H1 (cell line): ENCODE results near the gene C10orf95. TPM values are rescaled to one million over a fixed set of nuclear protein-coding genes. Genes with fewer than 3 reads are reported as not detected.

Experiments used
- CTCF ChIA-PET: fragments of 300-600 bp; sonication (Branson Sonifier 250); formaldehyde crosslinking; loops from one replicate; lab custom pipeline; 2021; ENCODE audit not compliant: partially characterized antibody; lab: Charles Lee
- POLR2A ChIA-PET: fragments of 300-600 bp; sonication (Branson Sonifier 250); formaldehyde crosslinking; loops from one replicate; lab custom pipeline; 2021; ENCODE audit warnings: inconsistent platforms; ENCODE audit not compliant: partially characterized antibody; lab: Charles Lee
- DNase-seq, 2 experiments: peaks; one replicate each; pipeline versions ENCODE4 v3.0.0 to v3.0.0-alpha.2; 2010 to 2022; ENCODE audit warnings: low spot score in 2 of 2, low read depth in 1 of 2, mixed read lengths in 1 of 2
- FAIRE-seq: peaks from 2 replicates; lab custom pipeline; 2011; peaks lifted over from hg19 to GRCh38; lab: Jason Lieb, UNC
- H2AFZ ChIP-seq: 2 replicates; pipeline ENCODE4 v1.8.1; 2012; ENCODE audit warnings: low read length, inconsistent platforms
- H2AK5ac ChIP-seq: 2 replicates; pipeline ENCODE4 v1.6.1; 2013; ENCODE audit warnings: low read depth, low read length
- H2BK120ac ChIP-seq: replicated peaks from 2 replicates; pipeline ENCODE3; 2013; ENCODE audit warnings: low read depth, low read length, inconsistent platforms
- H2BK12ac ChIP-seq: 2 replicates; pipeline ENCODE4 v1.6.1; 2013; ENCODE audit warnings: low read depth, low read length
- H2BK15ac ChIP-seq: 2 replicates; pipeline ENCODE4 v1.6.1; 2013; ENCODE audit warnings: low read length
- H2BK20ac ChIP-seq: 2 replicates; pipeline ENCODE4 v1.6.1; 2013; ENCODE audit warnings: low read length
- H2BK5ac ChIP-seq: 2 replicates; pipeline ENCODE4 v1.6.1; 2013; ENCODE audit warnings: low read depth, low read length
- H3K14ac ChIP-seq: 2 replicates; pipeline ENCODE4 v1.6.1; 2013; ENCODE audit warnings: inconsistent platforms; ENCODE audit not compliant: insufficient read length
- H3K18ac ChIP-seq: 2 replicates; pipeline ENCODE4 v1.6.1; 2013; ENCODE audit warnings: low read length; ENCODE audit errors: extremely low read depth
- H3K23ac ChIP-seq: 2 replicates; pipeline ENCODE4 v1.6.1; 2013; ENCODE audit warnings: inconsistent platforms; ENCODE audit not compliant: insufficient read length
- H3K23me2 ChIP-seq: 2 replicates; pipeline ENCODE4 v1.6.1; 2013; ENCODE audit warnings: low read depth, low read length
- H3K27ac ChIP-seq: 2 replicates; pipeline ENCODE4 v1.6.1; 2011; ENCODE audit warnings: low read depth, low read length, inconsistent platforms
- H3K27me3 ChIP-seq, 4 experiments: replicated peaks in 1 of 4; 1 replicate in 1 of 4; 2 replicates in 3 of 4; pipeline versions ENCODE4 v1.6.1 to v1.8.1; 2011 to 2013; ENCODE audit warnings: low read length in 3 of 4, mild to moderate bottlenecking in 3 of 4, inconsistent platforms in 2 of 4, mixed read lengths in 2 of 4, moderate library complexity in 1 of 4; ENCODE audit not compliant: control insufficient read depth in 3 of 4, insufficient read depth in 3 of 4; ENCODE audit errors: extremely low read depth in 1 of 4
- H3K36me3 ChIP-seq, 4 experiments: 2 replicates each; pipeline versions ENCODE4 v1.6.1 to v1.8.1; 2011 to 2013; ENCODE audit warnings: mild to moderate bottlenecking in 4 of 4, low read length in 3 of 4, moderate library complexity in 2 of 4, control low read depth in 1 of 4, inconsistent platforms in 1 of 4; ENCODE audit not compliant: insufficient read depth in 4 of 4, control insufficient read depth in 2 of 4
- H3K4ac ChIP-seq: replicated peaks from 2 replicates; pipeline ENCODE3; 2013; ENCODE audit warnings: low read length, low read depth, mixed read lengths, inconsistent platforms; ENCODE audit not compliant: insufficient read length
- H3K4me1 ChIP-seq, 4 experiments: replicated peaks in 1 of 4; 1 replicate in 1 of 4; 2 replicates in 3 of 4; pipeline versions ENCODE4 v1.6.1 to v1.8.1; 2011 to 2013; ENCODE audit warnings: low read length in 3 of 4, inconsistent platforms in 2 of 4, mixed read lengths in 1 of 4; ENCODE audit not compliant: insufficient read depth in 4 of 4, control insufficient read depth in 3 of 4
- H3K4me2 ChIP-seq, 2 experiments: 2 replicates each; pipeline versions ENCODE4 v1.6.1 to v1.8.1; 2011 to 2013; ENCODE audit warnings: low read depth in 2 of 2, low read length in 2 of 2, control low read depth in 1 of 2, inconsistent platforms in 1 of 2, mild to moderate bottlenecking in 1 of 2; ENCODE audit not compliant: insufficient read depth in 1 of 2
- H3K4me3 ChIP-seq, 4 experiments: fragments of 200-600, 300-600 bp in 1 of 4; sonication (generic), shearing (Covaris generic), sonication (Bioruptor Twin) in 1 of 4; 2 replicates each; pipeline versions ENCODE4 v1.5.1 to v1.8.1; 2011 to 2016; ENCODE audit warnings: low read length in 4 of 4, low read depth in 3 of 4, control low read depth in 2 of 4, inconsistent platforms in 2 of 4, mild to moderate bottlenecking in 2 of 4, mixed read lengths in 1 of 4, moderate library complexity in 1 of 4; ENCODE audit not compliant: insufficient read depth in 2 of 4; ENCODE audit errors: extremely low read depth in 1 of 4
- H3K56ac ChIP-seq: replicated peaks from 2 replicates; pipeline ENCODE3; 2013; ENCODE audit warnings: low read depth, mild to moderate bottlenecking, mixed read lengths, low read length, inconsistent platforms; ENCODE audit not compliant: insufficient read length
- H3K79me1 ChIP-seq: 2 replicates; pipeline ENCODE4 v1.6.1; 2013; ENCODE audit warnings: low read depth, low read length, control low read depth
- H3K79me2 ChIP-seq, 2 experiments: 2 replicates each; pipeline versions ENCODE4 v1.6.1 to v1.8.1; 2012 to 2013; ENCODE audit warnings: low read length in 2 of 2, mild to moderate bottlenecking in 2 of 2, inconsistent platforms in 1 of 2; ENCODE audit not compliant: insufficient read depth in 2 of 2, control insufficient read depth in 1 of 2
- H3K9ac ChIP-seq, 4 experiments: replicated peaks in 1 of 4; 1 replicate in 1 of 4; 2 replicates in 3 of 4; pipeline versions ENCODE4 v1.6.1 to v1.8.1; 2011 to 2013; ENCODE audit warnings: low read depth in 3 of 4, low read length in 3 of 4, control low read depth in 2 of 4, mild to moderate bottlenecking in 2 of 4, moderate library complexity in 2 of 4, inconsistent platforms in 1 of 4; ENCODE audit errors: extremely low read depth in 1 of 4
- H3K9me3 ChIP-seq, 2 experiments: 2 replicates each; pipeline versions ENCODE4 v1.6.1 to v1.8.1; 2012 to 2013; ENCODE audit warnings: mild to moderate bottlenecking in 2 of 2, moderate library complexity in 2 of 2, control low read depth in 1 of 2, inconsistent platforms in 1 of 2, low read depth in 1 of 2, low read length in 1 of 2, mixed read lengths in 1 of 2; ENCODE audit not compliant: insufficient read depth in 2 of 2
- H4K20me1 ChIP-seq, 2 experiments: replicated peaks in 1 of 2; 2 replicates each; pipeline versions ENCODE3 to v1.8.1; 2011 to 2013; ENCODE audit warnings: inconsistent platforms in 2 of 2, low read length in 2 of 2, mild to moderate bottlenecking in 1 of 2; ENCODE audit not compliant: insufficient read depth in 2 of 2, control insufficient read depth in 1 of 2
- H4K5ac ChIP-seq: 2 replicates; pipeline ENCODE4 v1.6.1; 2013; ENCODE audit warnings: low read length, low read depth, mixed read lengths, inconsistent platforms; ENCODE audit not compliant: insufficient read length
- H4K8ac ChIP-seq: 2 replicates; pipeline ENCODE4 v1.8.0; 2013; ENCODE audit warnings: mild to moderate bottlenecking, moderate library complexity, low read length, inconsistent platforms; ENCODE audit not compliant: insufficient read depth; ENCODE audit errors: extremely low read depth
- H4K91ac ChIP-seq: replicated peaks from 2 replicates; pipeline ENCODE3; 2013; ENCODE audit warnings: low read length, mixed read lengths, inconsistent platforms; ENCODE audit not compliant: insufficient read length
- ATF2 ChIP-seq: IDR thresholded peaks from 2 replicates; pipeline ENCODE4 v1.6.1; 2012; ENCODE audit warnings: low read length, inconsistent platforms
- ATF3 ChIP-seq: IDR thresholded peaks from 2 replicates; pipeline ENCODE4 v1.6.1; 2011; ENCODE audit warnings: low read depth, mild to moderate bottlenecking, low read length; ENCODE audit not compliant: insufficient read depth
- EGR1 ChIP-seq: IDR thresholded peaks from 2 replicates; pipeline ENCODE4 v1.6.1; 2011; ENCODE audit warnings: low read depth, low read length, borderline replicate concordance
- EZH2 ChIP-seq: fragments of 200-600 bp; sonication (generic); IDR thresholded peaks from 2 replicates; pipeline ENCODE4 v1.7.1; 2012; ENCODE audit warnings: low read depth, mild to moderate bottlenecking, moderate library complexity, low read length, inconsistent platforms; ENCODE audit not compliant: severe bottlenecking
- HDAC2 ChIP-seq, 2 experiments: fragments of 300-600 bp in 1 of 2; sonication (generic) in 1 of 2; IDR thresholded peaks; 2 replicates each; pipeline ENCODE4 v1.6.1; 2011 to 2012; ENCODE audit warnings: low read depth in 2 of 2, low read length in 2 of 2, mild to moderate bottlenecking in 2 of 2, moderate library complexity in 2 of 2, borderline replicate concordance in 1 of 2, inconsistent platforms in 1 of 2
- KDM4A ChIP-seq: IDR thresholded peaks from one replicate; pipeline ENCODE4 v1.7.1; 2012; ENCODE audit warnings: low read depth, mild to moderate bottlenecking, moderate library complexity, low read length, inconsistent platforms; ENCODE audit not compliant: severe bottlenecking
- SP1 ChIP-seq: IDR thresholded peaks from 2 replicates; pipeline ENCODE4 v1.6.1; 2011; ENCODE audit warnings: low read depth, low read length
- SRF ChIP-seq: IDR thresholded peaks from 2 replicates; pipeline ENCODE4 v1.6.1; 2011; ENCODE audit warnings: mild to moderate bottlenecking, low read depth, low read length, moderate library complexity
- SUZ12 ChIP-seq: fragments of 200-600 bp; sonication (generic); IDR thresholded peaks from 2 replicates; pipeline ENCODE4 v1.6.1; 2012; ENCODE audit warnings: mild to moderate bottlenecking, inconsistent platforms, low read length, moderate library complexity, mixed read lengths
- WGBS, 2 experiments: shearing (Covaris generic) in 1 of 2; methylation state at CpG; one replicate each; pipeline versions ENCODE4 v1.1.6 to v1.1.7; 2013 to 2015; ENCODE audit warnings: low lambda C conversion rate in 2 of 2, mixed read lengths in 2 of 2, inconsistent platforms in 1 of 2, low coverage in 1 of 2, missing lambda C conversion rate in 1 of 2; ENCODE audit not compliant: insufficient replicate concordance in 2 of 2, insufficient coverage in 1 of 2, insufficient read length in 1 of 2; ENCODE audit errors: extremely low coverage in 1 of 2, missing lambda C conversion rate in 1 of 2; 5-methylcytosine and 5-hydroxymethylcytosine counted together
- polyA plus RNA-seq, 7 experiments: library from polyadenylated mRNA; depleted of rRNA in 3 of 7; stranded (reverse) in 5 of 7; unstranded in 2 of 7; fragments of >200 nt in 5 of 7; fragments of 200-250 nt in 2 of 7; gene quantifications; 1 replicate in 5 of 7; 2 replicates in 1 of 7; 4 replicates in 1 of 7; pipeline versions ENCODE4 v1.2.1 to v1.2.3, GENCODE V29; 2011 to 2013; ENCODE audit warnings: missing spikeins in 2 of 7, mixed read lengths in 2 of 7
- total RNA-seq: library from RNA; stranded (reverse); fragmentation: NEBNext Ultra II Directional; extraction: Animal tissue kit (Norgen Biotek cat#: 25700); gene quantifications from 2 replicates; pipeline ENCODE4 v1.2.1, GENCODE V29; 2021

C10orf95 gene
- total and polyA plus RNA-seq, 2 of the 8 experiments (the other 6 are each of a cell fraction or from before 2014, with no cell fraction given) = 0.34 to 0.48 TPM

GRCh38 chr10:102400598-102401341 is 50.6 kb downstream of the C10orf95 start:
- Histone ChIP-seq H4K5ac (no peak overlapping the region), H4K20me1 (peaks cover 6 to 10% of the 10 kb centered on the region in 2 experiments), H3K56ac (no peak overlapping the region), H3K36me3 (peaks cover 2 to 13% (median 8%) of the 10 kb centered on the region in 4 experiments; a peak in 6 of 8 replicates), H3K9me3 (no peaks in the 10 kb centered on the region), H4K8ac (no peak overlapping the region), H2AFZ (no peak overlapping the region), H3K18ac (no peak overlapping the region), H3K9ac (no peak overlapping the region; a peak in 1 of 7 replicates), H3K14ac (no peak overlapping the region), H3K4ac (no peak overlapping the region), H3K4me2 (no peak overlapping the region), H3K27me3 (peaks cover 0 to 6% (median 3%) of the 10 kb centered on the region in 4 experiments; a peak in 4 of 7 replicates), H2BK12ac (no peak overlapping the region), H2BK20ac (no peak overlapping the region), H2AK5ac (no peak overlapping the region), H2BK120ac (no peak overlapping the region), H3K4me1 (peaks cover 0 to 18% (median 10%) of the 10 kb centered on the region in 4 experiments; a peak in 6 of 7 replicates), H3K79me2 (no peaks in the 10 kb centered on the region), H3K79me1 (no peaks in the 10 kb centered on the region), H3K23me2 (peaks cover 3% of the 10 kb centered on the region; the same call in 1 of the 2 replicates), H3K27ac (no peak overlapping the region), H3K23ac (no peak overlapping the region), H4K91ac (no peak overlapping the region), H2BK15ac (no peak overlapping the region), H3K4me3 (no peak overlapping the region), H2BK5ac (no peak overlapping the region)
- ChIA-PET CTCF (interaction anchor here (0.7 to 16.4 kb wide), 21 partner anchors 10 to 231 kb away, joined by 3 to 357 read pairs (median 4); partner anchors contain the start of genes C10orf95, ELOVL3, FBXL15 and PSD), POLR2A (interaction anchor here (0.8 to 6.1 kb wide), 6 partner anchors 9 to 287 kb away, joined by 3 to 38 read pairs (median 4); partner anchors contain the start of genes CUEDC2 and FBXL15)
- WGBS, 2 experiments = 95% methylated on average over 12 of the region's 22 CpGs; no CpG with 5 or more reads in 1 of the 2 experiments
- FAIRE-seq = no peak
- DNase-seq = no peak
- TF ChIP-seq HDAC2 (IDR thresholded peaks at IDR 0.05; ENCODE audit: borderline replicate concordance in 1 of 2, low read depth in 2 of 2, low read length in 2 of 2) (no peak), SRF (no peak), EZH2 (no peak), ATF3 (no peak), EGR1 (no peak), SUZ12 (no peak), ATF2 (no peak), SP1 (no peak), KDM4A (no peak)
